ENCODE results near the gene CBR3.
"Not testable (repeated sequence)": the region's sequence is repeated elsewhere in the genome, so short reads cannot be mapped to it uniquely, and the experiment has no call there.

The CBR3 gene
- total RNA-seq = 3.3 to 19.6 (median 7.3) reads per million in 18 experiments

DNA sequence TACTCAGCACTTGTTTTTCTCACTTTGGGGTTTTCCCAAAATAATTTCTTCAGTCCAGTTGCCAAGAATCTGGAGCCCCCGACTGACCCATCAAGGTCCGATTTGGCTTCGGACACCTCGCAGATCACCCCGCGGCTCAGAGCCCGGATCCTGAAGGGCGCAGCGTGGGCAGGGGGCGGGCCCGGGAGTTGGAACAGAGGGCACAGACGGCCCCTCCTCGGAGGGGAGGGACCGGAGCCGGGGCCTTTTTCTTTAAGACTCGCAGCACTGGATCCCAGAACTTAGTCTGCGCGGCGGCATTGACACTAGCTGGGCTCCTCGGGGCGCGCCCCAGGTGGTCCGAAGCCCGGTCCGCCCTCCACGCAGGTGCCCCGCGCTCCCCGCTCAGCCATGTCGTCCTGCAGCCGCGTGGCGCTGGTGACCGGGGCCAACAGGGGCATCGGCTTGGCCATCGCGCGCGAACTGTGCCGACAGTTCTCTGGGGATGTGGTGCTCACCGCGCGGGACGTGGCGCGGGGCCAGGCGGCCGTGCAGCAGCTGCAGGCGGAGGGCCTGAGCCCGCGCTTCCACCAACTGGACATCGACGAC is at the start of gene CBR3:
TSS of gene CBR3 (plus strand) at position 277 of the 588 bp plus-strand sequence. CDS start at position 391, 114 bp downstream.
- DNase-seq = peak; percentile 42 to 61

GRCh38 chr21:36087362-36088138 is 47.3 kb upstream of the CBR3 start:
- no peak for DNase-seq

GRCh38 chr21:36089946-36090345 is 44.9 kb upstream of the CBR3 start:
- DNase-seq = no peak

- no peak for DNase-seq
Observed at GRCh38 chr21:36092681-36093080, 42.2 kb upstream of the CBR3 start.

DNA sequence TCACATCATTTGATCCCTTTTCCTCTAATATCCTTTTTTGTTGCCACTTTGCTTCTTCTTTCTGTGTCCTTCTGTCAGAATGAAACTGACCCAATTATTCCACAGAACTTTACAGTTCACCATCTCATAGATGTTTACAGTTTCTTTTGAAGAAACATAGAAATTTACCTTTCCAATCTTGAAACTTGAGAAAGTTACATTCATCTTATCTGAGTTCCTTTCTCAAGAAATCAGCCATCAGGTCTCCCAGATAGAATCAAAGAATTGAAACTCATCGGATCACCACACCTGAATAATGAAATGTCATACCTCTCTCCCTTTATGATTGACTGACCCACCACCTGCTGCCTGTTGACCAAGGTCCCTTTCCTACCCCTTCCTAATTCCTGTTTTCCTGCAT is 41.4 kb upstream of the CBR3 start:
- no peak for DNase-seq

- DNase-seq = no peak
Observed at GRCh38 chr21:36096398-36097290, 38.2 kb upstream of the CBR3 start.

DNA sequence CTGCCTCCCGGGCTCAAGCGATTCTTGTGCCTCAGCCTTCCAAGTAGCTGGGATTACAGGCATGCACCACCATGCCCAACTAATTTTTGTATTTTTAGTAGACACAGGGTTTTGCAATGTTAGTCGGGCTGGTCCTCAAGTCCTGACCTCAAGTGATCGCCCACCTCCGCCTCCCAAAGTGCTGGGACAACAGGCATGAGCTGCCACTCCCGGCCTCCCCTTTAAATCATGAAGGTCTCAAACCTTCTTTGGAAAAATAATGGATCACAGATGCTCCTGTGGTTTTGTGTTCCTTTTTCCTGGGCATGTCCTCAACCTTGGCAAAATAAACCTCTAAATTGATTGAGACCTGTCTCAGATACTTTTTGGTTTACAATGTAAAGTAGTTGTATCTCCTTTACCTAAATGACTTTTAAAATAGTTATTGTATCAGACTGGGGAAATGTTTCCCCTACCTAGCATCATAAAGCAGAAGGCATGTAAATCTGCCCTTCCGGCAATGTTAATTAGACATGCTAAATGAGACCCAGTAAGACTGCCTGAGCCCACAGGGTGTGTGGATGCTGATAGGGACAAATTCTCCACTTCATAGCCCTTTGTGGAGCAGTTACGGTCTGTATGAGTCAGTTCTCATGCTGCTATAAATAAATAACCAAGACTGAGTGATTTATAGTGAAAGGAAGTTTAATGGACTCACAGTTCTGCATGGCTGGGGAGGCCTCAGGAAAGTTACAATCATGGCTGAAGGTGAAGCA is 37.3 kb upstream of the CBR3 start:
- DNase-seq = no peak

GRCh38 chr21:36098182-36098532 is 36.7 kb upstream of the CBR3 start:
- no peak for DNase-seq

- DNase-seq = no peak
Observed at GRCh38 chr21:36099000-36099399, 35.9 kb upstream of the CBR3 start.

GRCh38 chr21:36099695-36100211 is 35.1 kb upstream of the CBR3 start:
- DNase-seq = not testable (repeated sequence)

- DNase-seq = no peak
Observed at GRCh38 chr21:36100971-36101641, 33.8 kb upstream of the CBR3 start.

GRCh38 chr21:36103434-36103833 is 31.4 kb upstream of the CBR3 start:
- DNase-seq = no peak

DNA sequence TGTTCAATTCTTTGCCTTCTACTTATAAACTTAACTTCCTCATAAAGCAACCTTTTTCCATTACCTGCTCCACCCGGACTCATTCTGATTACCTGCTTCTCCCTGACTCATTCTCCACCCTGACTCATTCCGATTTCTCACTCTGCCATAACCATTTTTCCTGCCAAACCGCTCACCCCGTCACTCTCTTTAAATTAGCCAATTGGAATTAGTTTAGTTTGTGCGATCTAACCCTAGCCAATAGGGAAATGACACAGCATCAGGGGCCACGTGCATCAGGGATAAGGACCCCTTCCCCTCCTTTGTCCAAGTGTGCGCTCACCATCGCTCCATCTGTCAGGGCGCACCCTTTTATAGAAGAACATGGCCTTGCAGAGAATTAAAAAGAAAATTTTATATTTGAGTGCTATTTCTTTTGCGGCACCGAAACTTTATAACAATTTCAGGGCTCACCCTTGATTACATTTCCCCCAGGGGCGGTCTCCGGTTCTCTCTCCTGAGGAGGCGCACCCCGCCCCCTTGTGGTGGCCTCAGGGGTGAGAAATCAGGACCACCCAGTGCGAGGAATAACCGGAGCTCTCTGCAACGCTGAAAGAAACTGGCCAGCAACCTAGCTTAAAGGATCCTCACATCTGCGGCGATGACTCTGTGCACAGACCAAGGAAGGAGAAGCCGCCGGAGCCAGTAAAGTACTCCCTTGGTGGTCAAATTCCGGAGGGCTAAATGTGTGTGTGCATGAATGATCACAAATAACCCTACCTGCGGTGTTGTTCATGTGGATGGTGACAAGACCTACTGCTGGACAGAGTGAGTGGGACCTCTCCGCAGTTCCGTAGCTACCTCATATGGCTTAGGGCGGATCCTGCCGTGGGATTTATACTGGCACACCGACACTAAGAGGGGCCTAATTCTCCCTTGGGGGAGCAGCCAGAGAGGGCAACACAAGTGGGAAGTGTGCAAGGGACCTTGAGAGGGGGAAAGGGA is 30.3 kb upstream of the CBR3 start:
- peak; percentile 9 to 34 for DNase-seq

GRCh38 chr21:36105327-36105842 is 29.5 kb upstream of the CBR3 start:
- no peak for DNase-seq

- DNase-seq = no peak
Observed at GRCh38 chr21:36109868-36110267, 25.0 kb upstream of the CBR3 start.

GRCh38 chr21:36111238-36111637 is 23.6 kb upstream of the CBR3 start:
- no peak for DNase-seq

- DNase-seq = no peak
Observed at GRCh38 chr21:36113647-36114428, 21.0 kb upstream of the CBR3 start.

- peak; percentile 46 to 70 for DNase-seq
Observed at GRCh38 chr21:36115138-36115730, 19.6 kb upstream of the CBR3 start.

DNA sequence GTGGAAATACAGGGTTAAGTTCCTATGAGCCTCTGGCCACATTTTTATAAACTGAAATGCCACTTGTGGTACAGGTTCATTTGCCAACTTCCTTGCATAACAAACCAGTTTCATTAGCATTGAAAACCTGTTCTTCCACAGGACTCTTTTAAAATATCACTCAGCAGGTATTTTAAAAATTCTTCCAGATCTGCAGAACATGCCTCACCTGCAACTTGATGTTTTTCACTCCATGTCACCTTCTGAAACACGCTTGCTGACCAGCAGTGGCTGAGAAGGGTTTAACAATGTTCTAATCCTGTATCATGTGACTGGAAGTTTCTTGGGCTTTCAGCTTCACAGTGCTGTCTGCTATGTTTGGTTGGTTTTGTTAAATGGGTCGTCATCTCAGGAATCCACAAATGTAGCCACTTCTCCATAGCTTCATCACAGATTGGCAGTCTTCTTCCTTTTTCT is 17.6 kb upstream of the CBR3 start:
- peak; percentile 33 to 37 for DNase-seq
